Renal cortex interstitium (tissue), 11 donors: ENCODE data around the gene TMEM150A. TPM values are rescaled to one million over a fixed set of nuclear protein-coding genes. Genes with fewer than 3 reads are reported as not detected.
"Not testable (repeated sequence)": the region's sequence is repeated elsewhere in the genome, so short reads cannot be mapped to it uniquely, and the experiment has no call there.

Experiments
- DNase-seq, 11 donors: peaks; one replicate each; pipeline ENCODE4 v3.0.0-alpha.2; 2013; ENCODE audit warnings: low read depth in 9 of 11, low spot score in 4 of 11; ENCODE audit errors: extremely low read depth in 1 of 11
- polyA plus RNA-seq, 3 donors: library from polyadenylated mRNA; unstranded; fragments of 120-200 nt; gene quantifications; one replicate each; pipeline ENCODE4 v1.2.1, GENCODE V29; 2013; ENCODE audit not compliant: insufficient read length in 3 of 3

The TMEM150A gene
- polyA plus RNA-seq, 3 donors = 34.4 to 44.8 (median 41.6) TPM

DNA sequence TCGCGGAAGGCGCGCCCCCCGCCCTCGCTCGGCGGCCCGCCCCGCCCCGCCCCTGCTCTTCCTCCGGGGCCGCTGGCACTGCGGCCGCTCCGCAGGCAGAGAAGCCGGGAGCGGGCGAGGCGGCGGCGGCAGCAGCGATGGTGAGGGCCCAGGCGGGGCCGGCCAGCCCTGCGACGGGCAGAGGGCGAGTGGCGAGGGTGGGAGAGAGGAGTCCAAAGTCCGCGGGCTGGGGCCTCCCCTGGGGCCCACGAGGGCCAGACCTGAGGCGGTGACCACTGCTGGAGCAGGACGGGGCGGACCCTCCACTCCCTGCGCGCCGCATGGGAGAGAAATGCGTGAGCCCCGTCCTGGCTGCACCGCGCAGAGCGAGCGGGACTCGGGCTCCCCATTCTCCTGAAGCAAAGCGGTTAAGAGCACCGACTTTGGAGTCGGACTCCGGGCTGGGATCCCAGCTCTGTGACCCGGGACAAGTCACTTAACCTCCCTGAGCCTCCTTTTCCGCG is 18.1 kb downstream of the TMEM150A start, which contains the start of gene VAMP5:
Gene VAMP5 (plus strand): TSS at position 78 of the 503 bp plus-strand sequence. CDS start 60 bp downstream, at position 138.
- DNase-seq = peak in 1 of 11 donors; percentile 41

DNA sequence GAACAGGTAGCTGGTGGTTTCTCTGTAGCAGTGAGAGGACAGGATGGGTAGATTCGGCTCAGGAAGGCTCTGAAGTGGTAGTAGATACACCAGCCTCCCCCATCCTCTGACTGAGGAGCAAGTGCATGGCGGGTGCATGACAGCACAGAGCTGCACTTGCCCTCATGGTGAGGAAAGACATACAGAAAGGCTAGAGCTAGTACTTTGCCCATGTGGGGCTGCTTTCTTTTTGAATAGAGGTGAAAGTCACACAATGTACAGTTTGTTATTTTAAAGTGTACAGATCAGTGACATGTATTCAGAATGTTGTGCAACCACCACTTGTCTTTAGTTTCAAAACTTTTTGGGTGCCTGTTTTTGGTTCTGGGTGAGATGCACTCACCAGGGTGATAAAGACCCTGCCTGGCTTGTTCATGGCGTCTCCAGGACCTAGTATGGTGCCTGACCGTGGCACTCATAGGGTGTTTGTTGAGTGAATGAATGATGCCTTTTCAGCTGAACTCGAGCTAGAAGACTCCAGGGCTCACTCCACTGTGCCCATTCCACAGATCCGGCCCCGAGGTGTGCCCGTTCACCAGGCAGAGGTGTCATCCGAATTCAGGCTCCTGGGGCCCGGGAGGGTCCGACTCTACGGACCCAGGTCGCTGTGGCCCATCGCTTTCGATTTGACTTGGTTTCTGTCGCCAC is 18.7 kb downstream of the TMEM150A start:
- no peak for DNase-seq

DNA sequence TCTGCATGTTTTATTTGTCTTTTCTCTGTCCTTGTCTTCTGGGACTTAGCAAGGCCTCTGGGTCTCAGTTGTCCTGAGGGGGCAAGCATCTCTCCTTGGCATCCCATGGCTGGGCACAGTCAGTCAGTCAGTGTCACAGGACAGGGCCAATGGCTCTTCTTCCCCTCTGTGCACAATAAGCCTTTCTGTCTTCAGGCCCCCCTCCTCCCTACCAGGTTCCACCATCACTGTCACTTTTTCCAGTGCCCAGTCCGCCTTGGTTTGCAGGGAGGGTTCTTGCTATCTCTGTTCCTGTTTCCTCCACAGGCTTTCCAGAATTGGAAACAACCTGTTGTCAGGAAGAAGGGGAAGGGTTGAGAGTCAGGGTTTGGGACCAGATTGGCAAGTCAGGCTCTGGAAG is 20.0 kb downstream of the TMEM150A start:
- DNase-seq = no peak

DNA sequence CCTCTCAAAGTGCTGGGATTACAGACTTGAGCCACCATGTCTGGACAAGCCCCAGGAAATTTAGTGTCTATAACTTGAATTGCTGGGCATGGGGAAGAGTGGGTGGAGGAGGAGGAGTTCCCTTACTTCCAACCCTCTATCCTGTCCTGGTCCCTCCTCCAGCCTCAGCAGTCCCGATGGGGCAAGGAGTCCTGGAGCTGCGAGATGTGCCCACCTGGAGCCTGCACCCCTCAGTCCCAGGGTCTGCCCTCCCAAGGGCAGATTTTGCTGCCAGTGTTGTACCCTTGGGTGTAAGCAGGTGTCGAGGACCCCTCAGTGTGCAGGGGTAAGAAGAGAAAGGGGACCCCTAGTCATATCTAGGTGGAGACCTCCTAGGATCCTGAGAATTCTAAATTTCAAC is 22.3 kb downstream of the TMEM150A start:
- no peak for DNase-seq

DNA sequence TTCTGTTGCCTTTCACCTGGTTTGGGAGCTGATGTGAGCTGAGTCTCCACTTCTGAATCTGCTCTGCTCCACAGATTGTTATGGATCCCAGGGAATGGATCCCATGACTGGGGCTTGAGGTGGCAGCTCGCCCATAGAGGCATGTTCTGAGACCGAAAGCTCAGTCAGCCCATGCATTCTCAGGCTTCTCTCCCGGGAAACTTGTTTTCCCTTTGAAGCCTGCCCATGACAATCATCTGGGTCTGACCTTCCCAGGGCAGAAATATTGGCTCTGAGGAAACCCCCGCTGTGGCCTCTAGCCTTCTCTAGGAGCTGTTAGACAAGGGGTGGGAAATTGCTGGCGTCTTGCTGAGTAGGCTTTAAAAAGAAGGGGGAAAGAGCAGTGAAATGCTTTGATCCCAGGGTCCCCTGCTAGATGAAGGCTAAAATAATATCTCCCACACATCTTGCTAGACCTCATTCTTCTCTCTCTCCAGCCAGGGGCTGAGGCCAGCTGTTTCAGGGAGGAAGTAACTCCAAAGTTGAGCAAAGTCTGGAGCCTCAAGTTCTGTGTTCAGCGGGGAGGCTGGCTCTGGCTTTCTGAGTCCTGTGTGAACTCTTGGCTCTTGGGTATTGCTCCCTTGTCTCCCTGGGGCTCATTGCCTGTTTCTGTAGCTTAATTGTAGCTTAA is 23.1 kb downstream of the TMEM150A start:
- peak in 1 of 11 donors; percentile 36 for DNase-seq

DNA sequence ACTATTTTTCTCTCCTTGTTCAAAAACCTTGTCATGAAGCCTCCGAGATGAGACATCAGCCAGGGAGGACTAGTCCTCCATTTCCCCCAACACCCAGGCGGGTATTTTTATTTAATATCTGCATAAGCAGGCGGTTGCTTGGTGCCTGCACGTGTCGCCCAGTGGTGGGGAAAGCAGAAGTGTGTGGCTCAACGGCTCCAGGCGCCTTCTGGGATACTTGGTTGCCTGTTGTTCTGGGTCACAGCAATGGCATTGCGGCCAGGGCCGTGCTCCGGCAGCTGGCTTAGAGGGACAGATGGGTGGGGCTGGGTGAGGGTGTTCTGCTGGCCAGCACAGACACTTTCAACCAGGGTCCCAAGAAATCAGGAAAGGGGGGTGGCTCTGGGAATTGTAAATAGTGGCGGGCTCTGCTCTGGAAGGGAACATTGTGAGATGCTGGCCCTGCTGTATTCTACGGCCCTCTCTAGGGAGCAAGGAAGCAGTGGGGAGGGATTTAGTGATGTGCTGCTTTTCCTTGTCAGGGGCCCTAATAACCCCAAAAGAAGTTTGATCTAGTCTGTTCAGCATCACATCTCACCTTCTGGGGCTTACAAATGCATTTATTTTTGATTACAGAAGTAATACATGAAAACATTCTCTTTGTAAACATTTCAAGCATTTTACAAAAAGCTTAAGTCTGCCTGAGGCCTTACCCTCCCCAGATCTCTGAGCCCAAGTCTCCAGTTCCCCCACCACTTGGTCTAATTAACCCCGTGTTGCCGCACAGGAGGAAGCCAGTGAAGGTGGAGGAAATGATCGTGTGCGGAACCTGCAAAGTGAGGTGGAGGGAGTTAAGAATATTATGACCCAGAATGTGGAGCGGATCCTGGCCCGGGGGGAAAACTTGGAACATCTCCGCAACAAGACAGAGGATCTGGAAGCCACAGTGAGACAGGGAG is 24.0 kb downstream of the TMEM150A start:
- DNase-seq = no peak

DNA sequence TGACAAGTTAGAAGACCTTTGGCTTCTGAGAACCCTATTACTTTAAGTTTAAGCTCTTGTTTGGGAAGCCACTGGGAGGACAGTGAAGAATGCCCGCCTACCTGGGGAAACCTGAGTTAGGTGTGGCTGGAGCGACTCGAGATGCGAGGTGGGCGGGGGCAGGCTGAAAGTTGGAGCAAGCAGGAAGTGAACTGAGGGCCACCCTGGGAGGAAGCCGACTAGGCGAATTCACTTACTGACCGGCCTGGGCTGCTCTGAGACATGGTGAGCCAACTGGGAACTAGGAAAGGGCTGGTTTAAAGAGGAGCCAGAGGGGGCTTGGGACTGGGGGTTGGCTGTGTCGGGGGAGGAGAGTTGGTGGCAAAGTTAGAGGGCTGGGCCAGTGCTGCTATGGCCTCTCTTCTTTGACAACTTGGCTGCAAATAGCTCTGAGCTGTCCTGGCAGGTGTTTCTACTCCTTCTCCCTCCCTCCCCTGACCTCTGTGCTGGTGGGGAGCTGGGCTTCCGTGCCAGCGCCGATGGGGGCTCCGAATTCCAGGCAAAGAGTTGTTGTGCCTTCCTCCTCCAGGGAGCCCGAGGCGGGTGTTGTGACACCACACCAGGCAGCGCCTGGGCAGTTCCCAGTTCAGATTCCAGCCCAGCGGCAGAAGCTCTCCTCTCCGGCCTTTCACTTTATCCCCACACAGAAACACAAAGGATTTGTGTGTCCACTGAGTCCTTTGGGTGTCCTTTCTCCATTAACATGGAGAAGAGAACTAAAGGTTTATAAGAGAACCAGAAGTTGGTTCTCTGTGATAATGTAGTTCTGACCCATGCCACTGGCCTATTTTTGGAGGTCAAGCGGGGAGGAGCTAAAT is 24.9 kb downstream of the TMEM150A start, which contains the start of gene VAMP8:
Gene VAMP8 (plus strand): TSS at position 201 of the 857 bp plus-strand sequence. CDS start 61 bp downstream, at position 262.
- DNase-seq = peak in 1 of 11 donors; percentile 52

DNA sequence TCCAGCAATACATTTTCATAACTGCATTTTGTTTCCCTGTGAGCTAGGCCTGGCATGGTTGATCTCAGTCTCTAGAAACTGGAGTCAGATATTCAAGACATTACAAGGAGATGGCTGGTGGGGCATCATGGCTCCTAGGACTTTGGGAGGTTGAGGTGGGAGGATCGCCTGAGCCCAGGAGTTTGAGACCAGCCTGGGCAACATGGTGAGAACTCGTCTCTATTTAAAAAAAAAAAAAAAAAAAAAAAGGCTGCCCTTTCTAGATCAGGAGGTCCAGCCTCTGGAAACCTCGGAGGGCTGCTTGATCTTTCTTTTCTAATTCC is 25.5 kb downstream of the TMEM150A start:
- no peak for DNase-seq

DNA sequence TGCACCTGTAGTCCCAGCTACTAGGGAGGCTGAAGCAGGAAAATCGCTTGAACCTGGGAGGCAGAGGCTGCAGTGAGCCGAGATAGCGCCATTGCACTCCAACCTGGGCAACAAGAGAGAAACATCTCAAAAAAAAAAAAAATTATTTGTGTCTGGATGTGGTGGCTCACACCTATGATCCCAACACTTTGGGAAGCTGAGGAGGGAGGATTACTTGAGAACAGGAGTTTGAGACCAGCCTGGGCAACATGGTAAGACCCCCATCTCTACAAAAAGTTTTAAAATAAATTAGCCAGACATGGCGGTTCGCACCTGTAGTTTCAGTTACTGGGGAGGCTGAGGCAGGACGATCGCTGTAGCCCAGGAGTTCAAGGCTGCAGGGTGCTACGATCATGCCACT is 26.8 kb downstream of the TMEM150A start:
- DNase-seq = no peak

DNA sequence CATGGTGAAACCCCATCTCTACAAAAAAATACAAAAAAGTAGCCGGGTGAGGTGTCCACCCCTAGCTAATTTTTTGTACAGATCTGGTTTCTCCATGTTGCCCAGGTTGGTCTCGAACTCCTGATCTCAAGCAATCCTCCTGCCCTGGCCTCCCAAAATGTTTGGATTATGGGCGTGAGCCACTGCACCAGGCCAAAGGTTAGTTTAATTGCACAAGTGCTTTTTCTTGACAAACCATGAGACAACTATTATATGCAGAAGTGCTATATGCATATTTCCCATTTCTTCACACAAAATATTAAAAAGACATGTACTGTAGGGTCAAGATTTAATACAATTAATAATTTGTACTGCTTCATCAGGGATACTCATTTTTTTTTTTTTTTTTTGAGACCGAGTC is 36.2 kb downstream of the TMEM150A start:
- DNase-seq = no peak

DNA sequence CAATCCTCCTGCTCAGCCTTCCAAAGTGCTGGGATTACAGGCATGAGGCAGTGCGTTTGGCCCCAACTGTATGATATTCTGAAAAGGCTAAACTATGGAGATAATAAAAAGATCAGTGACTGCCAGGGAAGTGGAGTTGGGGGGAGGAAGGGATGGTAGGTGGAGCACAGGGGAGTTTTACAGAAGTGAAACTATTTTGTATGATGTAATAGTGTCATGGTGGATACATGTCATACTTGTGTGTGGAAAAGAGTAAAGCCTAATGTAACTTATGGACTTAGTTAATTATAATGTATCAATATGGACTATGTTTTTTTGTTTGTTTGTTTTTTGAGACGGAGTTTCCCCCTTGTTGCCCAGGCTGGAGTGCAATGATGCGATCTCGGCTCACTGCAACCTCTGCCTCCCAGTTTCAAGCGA is 38.3 kb downstream of the TMEM150A start:
- DNase-seq = no peak

DNA sequence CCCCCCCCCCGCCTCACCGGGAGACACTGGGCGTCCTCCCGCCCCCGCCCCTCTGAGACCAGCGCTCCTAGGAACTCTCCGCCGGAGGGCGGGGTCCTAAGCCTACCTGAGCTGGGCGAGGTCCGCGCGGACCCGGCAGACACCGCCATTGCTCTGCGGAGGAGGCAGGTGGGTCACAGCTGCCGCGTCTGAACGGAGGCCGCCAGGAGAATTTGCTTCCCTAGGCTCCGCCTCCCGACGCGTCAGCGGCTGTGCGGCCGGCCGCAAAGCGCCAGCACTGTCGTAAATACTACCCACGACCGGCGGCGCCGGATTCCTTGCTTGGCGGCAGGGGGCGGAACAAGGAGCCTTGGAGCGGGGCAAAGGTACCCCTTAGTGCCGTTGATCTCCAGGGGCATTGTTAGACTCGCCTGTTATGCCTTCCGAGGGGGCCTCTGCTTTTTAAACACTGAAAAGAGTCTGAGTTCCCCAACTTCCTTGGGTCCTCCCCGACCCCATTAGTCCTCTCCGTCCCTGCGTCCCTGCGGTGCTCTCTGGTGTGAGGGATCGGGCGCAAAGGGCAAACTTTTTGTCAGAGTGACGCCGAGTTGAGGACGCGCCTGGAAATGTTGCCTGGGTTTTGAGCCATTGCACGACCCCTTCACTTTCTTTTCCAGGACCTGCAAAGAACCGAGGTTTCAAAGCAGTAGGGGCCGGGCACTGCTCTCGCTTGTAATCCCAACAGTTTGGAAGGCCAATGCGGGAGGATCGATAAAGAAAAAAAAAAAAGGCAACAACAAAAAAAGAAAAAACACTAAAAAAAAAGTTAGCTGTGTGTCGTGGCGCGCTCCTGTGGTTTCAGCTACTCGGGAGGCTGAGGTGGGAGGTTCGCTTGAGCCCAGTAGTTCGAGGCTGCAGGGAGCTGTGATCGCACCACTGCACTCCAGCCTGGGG is 41.0 kb downstream of the TMEM150A start, which contains the start of gene GGCX:
Gene GGCX (minus strand): TSS at position 214 of the 933 bp plus-strand sequence. CDS start 65 bp downstream, at position 149.
- peak; percentile 87 to 96 (median 94) for DNase-seq

DNA sequence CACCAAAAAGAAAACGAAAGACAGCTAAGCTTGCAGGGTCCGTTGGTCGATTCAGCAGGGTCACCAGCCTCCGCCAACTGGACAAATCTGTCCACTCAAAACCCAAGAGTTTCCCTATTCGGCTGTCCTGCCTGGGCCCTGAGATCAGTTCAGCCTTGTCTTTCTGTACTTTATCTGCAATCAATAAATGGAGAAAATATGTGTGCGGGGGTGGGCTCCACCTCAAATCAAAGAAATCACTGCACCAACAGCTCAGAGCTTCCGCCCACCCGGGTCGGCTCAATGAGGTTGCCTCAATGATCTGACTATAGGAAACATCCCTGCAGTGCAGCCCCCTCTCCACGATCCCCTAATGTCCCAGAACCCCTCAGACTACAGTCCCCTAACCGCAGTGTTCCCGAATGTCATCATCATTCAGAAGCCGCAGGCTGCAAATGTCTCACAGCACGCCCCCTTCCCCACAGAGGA is 41.7 kb downstream of the TMEM150A start:
- DNase-seq = no peak

DNA sequence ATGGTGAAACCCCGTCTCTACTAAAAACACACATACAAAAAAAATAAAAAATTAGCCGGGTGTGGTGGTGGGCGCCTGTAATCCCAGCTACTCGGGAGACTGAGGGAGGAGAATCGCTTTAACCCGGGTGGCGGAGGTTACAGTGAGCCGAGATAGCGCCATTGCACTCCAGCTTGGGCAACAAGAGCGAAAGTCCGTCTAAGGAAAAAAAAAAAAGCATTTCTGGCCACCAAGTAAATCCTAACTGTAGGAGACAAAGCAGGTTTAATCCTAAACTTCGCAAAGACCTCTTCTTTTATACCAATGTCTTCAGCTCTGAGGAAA is 42.1 kb downstream of the TMEM150A start:
- not testable (repeated sequence) for DNase-seq

DNA sequence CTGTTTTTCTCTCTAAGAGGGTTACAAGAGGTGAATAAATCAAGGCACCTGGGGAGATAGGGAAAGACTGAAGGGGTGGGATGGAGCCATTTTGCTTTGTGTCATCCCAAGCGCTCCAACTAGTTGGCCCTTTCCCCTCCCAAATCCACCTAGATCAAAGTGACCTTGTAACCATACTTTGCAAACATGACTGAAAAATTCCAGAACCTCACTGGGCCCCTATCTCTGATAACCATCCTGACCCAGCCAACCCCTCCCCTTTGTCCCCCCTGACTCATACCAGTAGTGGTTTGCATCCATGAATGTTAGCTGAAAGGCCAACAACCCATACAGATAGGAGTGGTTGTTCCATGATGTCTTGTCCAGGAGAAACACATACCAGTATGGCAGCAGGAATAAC is 44.3 kb downstream of the TMEM150A start:
- DNase-seq = no peak

DNA sequence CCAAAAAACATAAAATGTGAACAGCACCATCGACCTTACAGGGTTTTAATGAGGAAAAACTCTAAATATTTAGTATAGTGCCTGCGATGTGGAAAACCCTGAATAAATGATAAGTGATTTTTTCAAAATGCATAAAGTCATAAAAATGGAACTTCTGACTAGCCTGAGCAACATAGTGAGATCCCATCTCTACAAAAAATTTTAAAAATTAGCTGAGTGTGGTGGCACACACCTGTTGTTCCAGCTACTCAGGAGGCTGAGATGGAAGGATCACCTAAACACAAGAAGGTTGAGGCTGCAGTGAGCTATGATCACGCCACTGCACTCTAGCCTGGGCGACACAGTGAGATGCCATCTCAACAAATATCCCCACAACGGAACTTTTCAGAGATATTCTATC is 45.4 kb downstream of the TMEM150A start:
- DNase-seq = no peak

DNA sequence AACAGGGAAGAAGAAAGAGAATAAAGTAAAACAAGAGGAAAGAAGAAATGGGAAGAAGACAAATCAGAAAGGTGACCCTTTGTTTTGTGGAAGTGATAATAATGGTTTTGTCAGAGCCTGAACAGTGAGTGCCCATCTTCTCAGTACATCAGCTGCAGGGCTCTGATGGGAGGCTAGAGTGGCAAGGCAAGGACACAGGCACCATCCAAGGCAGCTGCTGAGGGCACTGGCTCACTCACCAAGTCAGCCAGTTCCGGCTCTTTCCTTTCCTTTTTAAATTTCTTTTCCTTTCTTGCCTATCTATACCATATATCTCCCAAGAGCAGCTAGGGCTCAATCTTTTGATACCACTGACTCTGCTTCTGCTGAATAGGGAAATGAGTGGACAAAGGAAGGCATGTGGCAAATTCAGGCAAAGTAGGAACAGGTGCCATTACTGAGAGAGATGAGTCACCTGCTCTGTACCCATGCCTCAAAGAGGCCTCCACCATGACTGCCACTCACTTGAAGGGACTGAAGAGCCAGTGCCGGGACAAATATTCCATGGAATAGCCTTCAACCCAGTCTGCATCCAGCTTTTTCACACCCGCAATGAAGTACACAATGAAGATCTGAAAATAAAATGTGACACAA is 47.4 kb downstream of the TMEM150A start:
- DNase-seq = no peak
